CD1c-positive myeloid dendritic cell (primary cell): ENCODE data around the gene SDK1.
"Not testable (repeated sequence)": the region's sequence is repeated elsewhere in the genome, so short reads cannot be mapped to it uniquely, and the experiment has no call there.

ENCODE experiments used
- DNase-seq: peaks from one replicate; pipeline ENCODE4 v3.0.0-alpha.2; 2016; ENCODE audit errors: extremely low spot score

Gene SDK1

DNA sequence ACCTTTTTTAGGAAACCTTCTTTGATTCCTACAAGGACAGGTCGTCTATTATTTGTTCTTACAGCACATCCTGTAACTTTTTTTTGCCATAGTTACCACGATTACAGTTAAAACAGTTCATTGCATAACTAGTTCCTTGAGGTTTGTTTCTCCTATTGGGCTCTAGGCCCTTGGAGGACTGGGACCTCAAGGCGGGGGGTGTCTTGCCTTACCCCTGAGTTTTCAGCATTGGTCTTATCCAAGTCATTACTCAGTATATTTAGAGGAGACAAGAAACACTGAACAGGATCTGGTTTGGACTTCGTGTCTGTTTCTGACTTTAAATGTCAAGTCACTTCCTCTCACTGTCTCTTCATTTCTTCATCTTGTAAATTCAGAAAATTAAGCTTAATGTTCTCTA is 369.8 kb downstream of the SDK1 start:
- no peak for DNase-seq

DNA sequence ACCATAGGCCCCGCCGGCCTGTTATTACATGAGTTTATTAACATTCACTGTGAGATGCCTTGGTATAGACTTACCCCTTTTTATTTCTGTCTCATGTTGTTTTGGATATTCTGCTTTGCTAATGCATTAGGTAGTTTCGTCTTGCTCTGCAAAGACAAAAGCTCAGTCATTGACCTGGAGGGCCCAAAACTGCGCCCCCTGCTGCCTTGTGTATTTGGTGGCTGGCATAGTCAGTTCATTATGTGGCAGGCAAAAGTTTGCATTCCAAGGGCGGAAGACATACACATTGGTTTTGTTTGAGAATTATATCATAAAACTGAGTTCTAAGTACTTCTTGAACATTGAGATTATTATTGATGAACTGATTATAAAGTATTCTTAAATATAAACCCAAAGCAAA is 372.5 kb downstream of the SDK1 start:
- peak; percentile 3 for DNase-seq

DNA sequence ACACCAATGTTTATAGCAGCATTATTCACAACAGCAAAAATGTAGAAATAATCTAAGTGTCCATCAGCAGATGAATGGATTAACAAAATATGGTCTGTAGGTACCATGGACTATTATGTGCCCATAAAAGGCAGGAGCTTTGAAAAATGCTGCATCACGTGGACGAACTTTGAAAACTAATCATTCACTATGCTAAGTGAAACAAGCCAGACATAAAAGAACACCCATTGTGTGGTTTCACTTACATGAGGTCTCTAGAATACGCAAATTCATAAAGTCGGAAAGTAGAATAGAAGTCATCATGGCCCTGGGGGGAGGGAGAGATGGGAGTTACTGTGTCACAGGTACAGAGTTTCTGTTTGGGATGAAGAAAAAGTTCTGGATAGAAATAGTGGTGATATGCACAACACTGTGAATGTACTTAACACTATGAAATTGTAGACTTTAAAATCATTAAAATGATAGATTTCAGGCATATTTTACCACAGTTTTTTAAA is 377.3 kb downstream of the SDK1 start:
- DNase-seq: no peak

DNA sequence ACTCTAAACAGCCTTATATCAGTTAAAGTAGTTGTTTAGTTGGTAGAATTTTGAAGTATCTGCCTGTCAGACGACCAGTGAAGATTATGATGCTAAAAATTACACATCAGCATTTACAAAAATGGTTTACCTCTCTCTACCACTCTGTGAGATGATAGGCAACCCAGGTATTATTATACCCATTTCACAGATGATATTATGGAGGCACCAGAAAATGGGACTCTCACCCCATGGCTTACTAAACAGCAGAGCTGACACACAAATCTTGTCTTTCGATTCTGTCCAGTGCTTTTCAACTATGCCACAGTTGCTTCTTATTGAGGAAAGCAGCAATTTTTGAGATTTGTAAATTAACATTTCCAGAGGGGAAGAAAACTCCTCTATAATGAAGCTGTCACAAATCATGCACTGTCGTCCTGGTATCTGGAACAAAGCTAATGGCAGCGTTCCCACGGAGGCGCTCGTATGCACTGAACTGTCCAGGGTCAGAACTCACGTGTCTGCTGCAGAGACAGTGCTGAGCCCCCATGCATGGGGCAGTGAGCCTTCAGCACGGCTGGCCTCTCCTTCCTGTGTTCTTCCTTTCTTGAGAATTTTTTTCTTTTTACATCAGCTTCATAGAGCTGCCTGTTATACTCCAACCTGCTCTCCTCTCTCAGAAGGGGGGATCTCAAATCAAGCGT is 381.1 kb downstream of the SDK1 start:
- no peak for DNase-seq

DNA sequence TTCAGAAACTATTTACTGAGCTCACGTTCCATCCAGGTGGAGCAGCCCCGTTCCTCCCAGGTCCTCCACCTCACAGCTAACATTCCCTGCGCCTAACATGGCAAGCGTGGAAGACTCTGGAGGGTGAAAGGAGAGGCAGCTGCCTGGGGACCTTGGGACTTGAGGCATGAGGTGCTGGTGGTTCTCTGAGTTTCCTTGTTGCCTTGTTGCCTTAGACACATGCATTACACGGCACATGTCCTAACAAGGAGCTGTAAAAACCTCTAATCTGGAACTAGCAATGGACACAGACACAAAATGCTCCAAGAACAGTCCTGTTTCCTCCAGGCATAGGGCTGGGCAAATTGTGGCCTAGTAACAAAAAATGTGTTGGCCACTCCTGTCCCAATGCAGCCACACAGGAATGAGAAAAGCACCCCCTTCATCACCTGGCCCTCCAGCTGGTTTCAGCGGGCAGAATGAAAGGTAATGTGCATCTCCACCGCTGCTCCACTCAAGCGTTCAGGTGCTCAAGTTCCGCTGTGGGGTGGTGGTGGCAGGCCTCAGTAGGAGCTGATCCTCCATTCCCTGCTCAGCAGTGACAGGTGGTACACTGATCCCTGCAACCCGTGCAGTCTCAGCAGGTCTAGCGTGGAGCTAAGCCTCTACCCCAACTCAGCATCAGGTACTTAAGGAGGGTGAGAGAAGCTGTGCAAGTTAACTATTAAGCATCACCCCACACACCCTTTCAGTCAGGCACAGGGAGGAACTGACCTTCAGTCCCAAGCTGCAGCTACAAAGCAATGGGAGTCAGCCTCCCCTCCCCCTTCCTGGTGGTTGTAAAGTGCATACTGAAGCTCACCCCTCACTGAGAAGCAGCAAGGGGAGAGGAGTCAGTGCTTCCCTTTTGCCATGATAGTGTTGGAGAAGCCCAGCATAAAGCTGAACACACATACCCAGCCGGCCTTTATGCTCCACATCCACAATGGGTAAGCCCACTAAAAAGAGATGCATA is 382.8 kb downstream of the SDK1 start:
- DNase-seq: no peak

DNA sequence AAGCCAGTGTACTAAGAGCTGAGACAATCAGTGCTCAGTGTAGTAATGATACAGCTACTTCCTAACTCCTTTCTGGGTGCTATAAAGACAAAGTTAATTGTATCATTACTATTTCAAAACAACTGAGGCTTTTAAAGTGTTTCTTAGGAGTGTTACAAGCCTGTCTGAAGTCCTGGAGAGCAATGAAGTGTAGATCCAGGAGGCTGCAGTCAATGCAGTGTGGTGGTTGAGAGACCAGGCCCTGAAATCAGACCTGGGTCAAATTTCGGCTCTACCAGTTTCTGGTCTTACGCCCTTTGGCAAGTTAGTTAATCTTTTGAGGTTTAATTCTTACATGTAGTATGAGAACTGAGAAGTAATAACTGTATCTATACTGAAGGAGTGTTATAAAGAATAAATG is 387.0 kb downstream of the SDK1 start:
- DNase-seq: no peak

DNA sequence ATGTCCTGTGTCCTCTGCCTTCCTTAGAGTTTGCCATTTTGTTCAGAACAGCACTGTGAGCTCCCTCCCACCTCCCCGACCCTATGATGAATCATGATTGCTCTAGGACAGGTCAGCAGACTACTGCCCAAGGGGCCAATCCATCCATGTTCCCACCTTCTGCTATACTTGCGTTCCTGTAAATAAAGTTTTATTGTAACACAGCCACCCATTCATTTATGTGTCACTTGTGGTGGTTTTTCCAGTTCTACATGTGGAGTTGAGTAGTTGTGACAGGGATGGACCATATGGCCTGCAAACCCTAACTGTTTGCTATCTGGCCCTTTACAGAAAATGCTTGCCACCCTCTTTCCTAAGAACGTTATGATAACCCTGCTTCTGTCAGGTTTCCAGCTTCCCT is 387.8 kb downstream of the SDK1 start:
- DNase-seq: no peak

DNA sequence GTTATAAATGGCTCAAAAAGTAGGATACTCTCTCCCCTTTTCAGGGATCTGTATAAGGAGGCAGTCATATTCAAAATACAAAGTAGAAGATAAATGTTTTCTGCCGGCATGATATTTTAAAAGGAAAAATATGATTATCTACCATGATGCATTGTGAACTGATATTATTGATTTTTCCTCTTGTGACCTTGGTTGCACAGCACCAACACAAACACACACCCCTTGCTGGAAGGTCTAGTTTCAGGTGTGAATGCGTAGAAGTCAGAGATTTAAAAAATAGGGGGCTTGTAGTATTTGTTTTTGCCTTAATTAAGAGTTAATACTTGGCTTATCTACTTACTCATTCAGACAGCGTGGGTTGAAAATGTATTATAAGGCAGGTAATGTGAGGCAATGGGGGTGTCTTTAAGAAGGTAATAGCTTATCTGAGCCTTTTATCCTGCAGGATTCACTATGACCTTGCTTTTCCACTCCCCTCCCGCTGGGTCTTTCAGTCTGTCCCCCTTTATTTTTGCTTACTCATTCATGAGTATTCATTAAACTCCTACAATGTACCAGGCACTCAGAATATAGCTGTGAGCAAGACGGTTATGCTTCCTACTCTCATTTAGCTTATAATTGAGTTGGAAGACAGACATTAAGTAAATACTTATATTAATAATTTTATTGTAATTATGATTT is 390.6 kb downstream of the SDK1 start:
- DNase-seq: no peak

DNA sequence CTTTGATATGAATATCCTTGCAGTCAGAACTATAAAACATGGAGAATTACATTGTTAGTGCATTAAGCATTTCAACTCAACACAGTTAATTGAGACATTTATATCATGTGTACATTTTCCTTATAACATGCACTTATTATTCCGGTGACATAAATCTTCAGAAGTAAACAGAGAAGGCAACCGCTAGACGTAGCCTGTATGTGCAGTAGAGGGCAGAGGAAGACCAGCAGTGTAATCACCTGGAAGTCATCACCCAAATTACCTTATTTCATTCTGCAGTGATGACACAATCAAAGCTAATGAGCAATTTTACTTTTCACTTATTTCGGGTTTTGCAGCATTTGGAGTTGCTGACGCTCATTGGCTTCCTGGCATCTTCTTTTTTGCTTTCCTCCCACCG is 394.6 kb downstream of the SDK1 start:
- no peak for DNase-seq

DNA sequence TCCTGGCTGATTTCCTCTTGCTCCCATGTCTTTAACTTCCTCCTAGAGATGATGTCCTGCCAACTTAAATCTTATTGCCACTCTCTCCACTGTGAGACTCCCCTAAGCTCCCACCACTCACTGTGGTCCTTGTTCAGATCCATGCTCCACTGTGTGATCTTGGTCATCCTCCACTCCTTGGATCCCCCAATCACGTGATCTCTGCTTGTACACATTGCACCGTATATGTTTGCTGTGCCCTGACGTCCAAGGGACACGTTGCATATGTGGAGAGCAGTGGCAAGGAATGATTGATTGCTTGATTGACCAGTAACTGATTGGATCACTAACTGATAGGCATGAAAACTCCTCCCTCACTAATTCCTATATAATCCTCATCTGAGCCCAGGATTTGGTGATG is 395.1 kb downstream of the SDK1 start:
- DNase-seq: no peak

DNA sequence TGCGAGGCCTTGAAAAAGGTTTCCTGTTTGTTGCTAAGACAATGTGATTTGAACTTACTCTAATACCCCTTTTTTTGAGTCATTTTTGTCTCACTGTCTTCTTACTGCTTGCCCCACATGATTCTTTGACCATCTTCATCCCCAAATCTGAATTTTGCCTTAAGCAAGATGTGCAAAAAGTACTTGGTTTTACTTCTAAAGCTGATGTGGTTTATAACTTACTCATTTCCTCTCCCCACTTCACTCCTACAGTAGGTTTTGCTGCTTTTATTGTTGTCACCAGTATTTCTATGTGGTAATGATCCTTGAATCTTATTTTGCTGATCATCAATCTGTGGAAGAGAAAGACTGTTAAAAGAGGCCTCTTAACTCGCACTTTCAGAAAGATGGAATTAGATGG is 396.4 kb downstream of the SDK1 start:
- no peak for DNase-seq

DNA sequence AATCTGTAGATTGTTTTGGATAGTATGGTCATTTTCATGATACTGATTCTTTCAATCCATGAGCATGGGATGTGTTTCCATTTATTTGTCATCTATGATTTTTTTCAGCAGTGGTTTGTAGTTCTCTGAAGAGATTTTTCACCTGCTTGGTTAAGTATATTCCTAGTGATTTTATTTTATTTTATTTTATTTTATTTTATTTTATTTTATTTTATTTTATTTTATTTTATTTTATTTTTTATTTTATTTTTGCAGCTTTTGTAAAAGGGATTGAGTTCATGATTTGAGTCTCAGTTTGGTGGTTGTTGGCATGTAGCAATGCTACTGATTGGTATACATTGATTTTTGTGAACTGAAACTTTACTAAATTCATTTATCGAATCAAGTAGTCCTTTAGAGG is 404.2 kb downstream of the SDK1 start:
- no peak for DNase-seq

DNA sequence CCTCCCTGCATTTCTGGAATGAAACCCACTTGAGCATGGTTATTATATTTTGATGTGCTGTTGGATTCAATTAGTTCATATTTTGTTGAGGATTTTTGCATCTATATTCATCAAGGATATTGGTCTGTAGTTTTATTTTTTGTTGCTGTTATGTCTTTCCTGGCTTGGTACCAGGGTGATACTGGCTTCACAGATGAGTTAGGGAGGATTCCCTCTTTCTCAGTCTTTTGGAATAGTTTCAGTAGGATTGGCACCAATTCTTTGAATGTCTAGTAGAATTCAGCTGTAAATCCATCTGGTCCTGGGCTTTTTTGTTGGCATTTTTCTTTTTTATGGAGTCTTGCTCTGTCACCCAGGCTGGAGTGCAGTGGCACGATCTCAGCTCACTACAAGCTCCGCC is 405.0 kb downstream of the SDK1 start:
- not testable (repeated sequence) for DNase-seq

DNA sequence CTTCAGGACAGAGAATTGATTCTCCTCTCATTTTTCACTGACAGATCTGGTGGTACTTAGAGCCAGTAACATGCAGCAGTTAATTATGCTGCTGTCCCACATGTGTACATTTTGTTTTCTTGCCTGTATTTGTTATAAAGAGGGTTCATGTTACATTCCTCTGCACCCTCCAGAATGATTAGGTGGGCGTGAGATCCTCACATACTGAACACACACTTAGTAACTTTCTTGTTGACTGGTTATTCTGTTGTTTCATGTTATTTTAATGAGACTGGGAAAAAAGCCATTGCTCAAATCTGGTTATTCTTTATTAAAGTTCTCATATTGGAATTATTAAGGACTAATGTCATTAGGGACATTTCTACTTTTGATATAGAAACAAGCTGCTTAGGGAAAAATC is 409.1 kb downstream of the SDK1 start:
- DNase-seq: no peak

DNA sequence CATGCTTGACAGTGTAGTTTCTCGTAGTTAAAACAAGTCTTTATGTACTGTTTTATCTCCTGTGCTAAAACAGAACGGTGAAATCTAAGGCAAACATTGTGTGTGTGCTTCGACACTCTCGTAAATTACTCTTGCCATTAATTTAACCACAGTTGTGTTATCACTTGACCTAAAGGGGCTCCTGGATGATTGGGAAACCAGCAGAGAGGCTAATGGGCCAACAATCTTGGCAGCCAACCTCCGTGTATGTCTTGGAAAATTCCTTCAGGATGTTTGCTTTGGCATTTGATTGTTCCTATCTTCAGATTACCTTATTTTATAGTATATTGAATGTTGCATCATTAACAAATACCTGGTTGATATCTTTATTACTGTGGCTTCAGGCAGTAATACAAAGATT is 409.5 kb downstream of the SDK1 start:
- DNase-seq: no peak

DNA sequence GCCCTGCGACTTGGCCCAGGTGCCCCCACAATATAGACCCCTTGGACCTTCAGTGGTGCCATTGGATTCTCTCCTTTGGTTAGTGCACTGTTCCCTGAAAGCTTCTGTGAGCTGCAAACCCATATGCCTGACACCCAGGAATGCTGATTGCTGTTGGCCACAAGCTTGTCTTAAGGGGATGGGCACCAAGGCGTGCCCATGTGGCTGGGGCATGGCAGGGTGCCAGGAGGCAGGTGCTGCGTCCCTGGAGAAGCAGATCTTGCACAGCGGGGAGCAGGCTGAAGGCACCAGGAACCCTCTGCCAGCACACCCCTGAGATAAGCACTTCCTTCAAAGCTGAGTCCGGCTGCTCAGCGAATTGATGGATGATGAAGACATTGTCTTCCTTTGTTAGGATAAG is 411.8 kb downstream of the SDK1 start:
- DNase-seq: no peak

DNA sequence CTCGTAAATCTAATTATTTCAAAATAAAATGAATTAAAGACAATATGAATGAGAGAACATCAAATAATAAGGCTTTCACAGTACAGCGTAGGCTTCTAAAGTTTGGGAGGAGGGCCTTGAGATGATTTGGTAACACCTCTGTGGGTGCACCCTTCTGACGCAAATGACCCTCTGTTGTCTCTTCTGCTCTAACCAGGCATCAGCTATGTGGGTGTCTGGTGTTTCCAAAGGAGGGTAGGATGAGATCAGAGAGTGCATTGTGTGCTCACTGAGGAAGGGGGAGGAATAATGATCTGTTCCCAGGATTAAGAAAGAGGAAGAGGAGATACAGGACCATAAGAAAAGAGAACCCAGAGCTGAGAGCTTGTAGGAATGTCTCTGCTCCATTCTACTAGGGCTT is 420.4 kb downstream of the SDK1 start:
- no peak for DNase-seq

DNA sequence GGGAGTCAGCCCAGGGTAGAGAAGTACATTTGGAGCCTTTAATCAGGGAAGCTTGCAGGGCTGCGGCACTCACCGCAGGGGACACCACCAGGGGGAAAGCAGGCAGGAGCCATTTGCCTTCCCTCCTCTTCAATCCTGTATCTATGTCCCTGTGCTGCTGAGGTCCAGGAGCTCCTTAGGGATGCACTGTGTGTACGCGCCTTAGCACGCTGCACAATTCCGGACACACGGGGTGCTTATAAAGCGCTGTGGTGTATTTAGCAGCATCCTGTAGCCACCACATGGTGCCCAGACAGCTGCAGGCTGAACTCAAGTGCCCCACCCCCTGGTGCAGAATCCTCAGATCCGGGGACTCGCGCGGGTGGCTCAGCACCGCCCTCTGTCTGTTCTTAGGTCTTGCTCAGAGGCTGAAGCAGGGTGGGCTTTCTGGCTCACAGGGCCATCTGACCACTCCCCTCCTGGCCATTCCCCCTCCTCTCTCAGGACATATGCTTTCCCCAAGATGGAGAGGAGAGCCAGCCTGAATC is 421.4 kb downstream of the SDK1 start:
- no peak for DNase-seq

DNA sequence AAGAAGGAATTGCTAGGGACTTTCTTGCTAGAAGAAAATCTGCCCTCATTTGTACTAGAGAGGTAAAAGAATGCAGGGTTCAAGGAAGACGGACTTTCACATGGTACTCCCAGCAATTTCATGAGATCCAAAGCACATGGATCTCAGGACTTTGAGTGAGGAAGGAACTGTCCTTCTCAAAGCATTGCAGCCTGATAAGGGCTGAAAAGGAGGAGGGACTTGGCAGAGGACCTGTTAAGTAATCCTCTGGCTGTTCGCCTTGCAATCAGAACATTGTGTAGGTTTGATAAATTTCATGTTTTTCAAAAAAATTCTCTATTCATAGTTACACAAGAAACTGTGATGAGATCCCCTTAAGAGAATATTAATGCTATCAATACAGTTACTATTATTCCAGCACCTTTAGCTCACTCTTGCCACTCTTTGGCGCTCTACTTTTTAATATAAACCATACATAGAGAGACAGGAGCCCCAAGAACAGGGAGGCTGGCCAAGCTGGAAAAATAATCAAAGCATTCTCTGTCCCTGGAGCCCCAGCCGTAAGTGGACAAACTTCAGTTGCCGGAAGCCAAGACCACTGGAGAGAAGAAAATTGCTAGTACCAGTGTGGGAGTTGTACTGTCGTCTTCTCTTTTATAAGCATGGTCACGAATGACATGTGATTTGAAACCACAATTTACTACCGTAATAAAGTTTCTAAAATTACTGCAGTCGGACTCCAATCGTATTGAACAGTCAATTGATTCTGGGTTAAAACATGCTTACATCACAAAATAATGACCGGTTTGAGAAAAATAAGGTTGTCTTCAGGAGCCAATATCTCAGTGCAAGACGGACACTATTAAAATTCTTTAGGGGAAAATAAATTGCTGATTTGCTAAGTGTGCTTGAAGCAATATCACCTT is 424.4 kb downstream of the SDK1 start:
- no peak for DNase-seq

DNA sequence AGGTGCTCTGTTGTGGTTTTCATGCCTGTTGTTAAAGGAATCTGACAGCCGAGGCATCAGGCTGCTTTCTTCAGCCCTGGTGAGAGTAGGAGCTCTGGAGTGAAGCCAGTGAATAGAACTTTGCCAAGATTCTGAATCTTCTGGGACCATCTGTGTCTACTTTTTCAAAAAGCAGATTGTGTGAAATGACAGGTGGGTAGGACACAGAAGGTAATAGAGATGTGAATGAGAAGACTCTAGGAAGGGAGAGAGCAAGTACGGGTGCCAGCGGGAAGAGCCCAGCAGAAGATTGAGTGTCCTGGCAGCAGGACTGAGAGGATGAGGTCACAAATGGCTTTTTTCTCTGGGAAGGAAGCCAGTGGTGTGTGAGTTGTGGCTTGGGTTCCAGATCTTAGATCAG is 429.2 kb downstream of the SDK1 start:
- no peak for DNase-seq

DNA sequence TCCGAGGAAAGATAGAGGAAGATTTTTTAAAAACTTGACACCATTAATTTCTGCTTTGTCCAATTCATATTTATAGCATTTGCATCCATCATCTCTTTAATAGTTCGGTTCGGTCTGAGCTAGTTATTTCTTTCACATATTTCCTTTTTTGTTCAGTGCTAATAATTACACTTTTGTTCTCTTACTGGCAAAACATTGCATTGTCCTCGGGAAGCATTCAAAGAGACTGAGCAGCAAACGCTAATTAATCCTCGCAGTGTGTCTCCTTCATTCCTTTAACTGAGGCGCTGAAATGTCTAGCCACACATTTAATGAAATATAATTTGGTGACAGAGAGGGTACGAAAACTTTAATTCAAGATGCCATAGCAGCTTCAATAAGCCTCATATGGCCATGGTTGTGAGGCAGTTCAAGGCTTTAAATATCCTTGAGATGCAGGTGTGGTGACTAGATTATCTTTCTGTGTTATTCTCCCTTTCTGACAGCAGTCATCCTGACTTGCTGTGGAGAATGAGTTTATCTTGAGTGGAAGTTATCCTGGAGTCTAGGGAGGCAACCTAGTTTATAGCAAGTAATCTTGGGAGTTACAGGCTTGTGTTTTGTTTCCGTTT is 431.4 kb downstream of the SDK1 start:
- no peak for DNase-seq
